ENCODE data around the gene MRNIP. TPM values are rescaled to one million over a fixed set of nuclear protein-coding genes. Genes with fewer than 3 reads are reported as not detected.
"Not testable (repeated sequence)": the region's sequence is repeated elsewhere in the genome, so short reads cannot be mapped to it uniquely, and the experiment has no call there.

The MRNIP gene
- total RNA-seq, 1 experiment from 2014 or later: 15.9 TPM

- DNase-seq (ENCODE audit: low spot score): peak; percentile 96
These were observed 65.0 kb downstream of the MRNIP start, which contains the start of gene LTC4S for GRCh38 chr5:179793468-179794139. Gene LTC4S (plus strand): TSS chr5:179793986. CDS start chr5:179794081, 95 bp downstream.

- DNase-seq (ENCODE audit: low spot score): no peak
These were observed 65.8 kb downstream of the MRNIP start for GRCh38 chr5:179792612-179793467.

GRCh38 chr5:179791881-179792611 is 66.6 kb downstream of the MRNIP start:
- DNase-seq (ENCODE audit: low spot score): no peak

- DNase-seq (ENCODE audit: low spot score): not testable (repeated sequence)
These were observed 69.3 kb downstream of the MRNIP start for GRCh38 chr5:179789278-179789677.

- no peak for DNase-seq (ENCODE audit: low spot score)
These were observed 70.3 kb downstream of the MRNIP start for GRCh38 chr5:179788193-179788854.

Other genes starting within 250 kb of the MRNIP start
- gene HNRNPH1, start 235.1 kb downstream of the MRNIP start, total RNA-seq (2014; rRNA removed; shearing (Covaris generic)): 529 and 554 TPM in 2 replicates
- not detected in 2 replicates for gene CBY3, start 177.8 kb downstream of the MRNIP start, total RNA-seq (2014; rRNA removed; shearing (Covaris generic))
- 1,115 and 1,359 TPM in 2 replicates for gene CANX, start 159.8 kb downstream of the MRNIP start, total RNA-seq (2014; rRNA removed; shearing (Covaris generic))
- 18.1 and 18.9 TPM in 2 replicates for gene MAML1, start 126.0 kb downstream of the MRNIP start, total RNA-seq (2014; rRNA removed; shearing (Covaris generic))
- 8.6 and 13.4 TPM in 2 replicates for gene LTC4S, start 64.8 kb downstream of the MRNIP start, total RNA-seq (2014; rRNA removed; shearing (Covaris generic))
- 352 and 377 TPM in 2 replicates for gene MGAT4B, start 52.0 kb downstream of the MRNIP start, total RNA-seq (2014; rRNA removed; shearing (Covaris generic))
- gene SQSTM1, start 37.9 kb downstream of the MRNIP start, total RNA-seq (2014; rRNA removed; shearing (Covaris generic)): 2,241 and 2,527 TPM in 2 replicates
- gene TBC1D9B, start 49.1 kb upstream of the MRNIP start, total RNA-seq (2014; rRNA removed; shearing (Covaris generic)): 72.4 and 87.9 TPM in 2 replicates
- 99.2 and 99.7 TPM in 2 replicates for gene RNF130, start 212.9 kb upstream of the MRNIP start, total RNA-seq (2014; rRNA removed; shearing (Covaris generic))

Measured in A172 (cell line).